Activated CD4-positive, alpha-beta T cell treated with anti-CD3 and anti-CD28 coated beads for 36 hours (primary cell): ENCODE data around the gene CDC42BPB. TPM values are rescaled to one million over a fixed set of nuclear protein-coding genes. Genes with fewer than 3 reads are reported as not detected.

Experiments
- ATAC-seq: fragments of 200-7000 bp; cut with Tn5 transposase; one replicate; pipeline ENCODE4 v1.10.0; 2021; ENCODE audit warnings: mild to moderate bottlenecking, moderate library complexity
- CTCF ChIA-PET: fragments of 350-600 bp; sonication (Branson Sonifier 250); formaldehyde crosslinking; loops from one replicate; lab custom pipeline; 2021; ENCODE audit warnings: antibody characterized with exemption; lab: Charles Lee
- POLR2A ChIA-PET: fragments of 350-600 bp; sonication (Branson Sonifier 250); formaldehyde crosslinking; loops from one replicate; lab custom pipeline; 2021; ENCODE audit warnings: antibody characterized with exemption, inconsistent platforms; lab: Charles Lee
- DNase-seq: peaks from one replicate; pipeline ENCODE4 v3.0.0-alpha.2; 2020
- H3K27ac Mint-ChIP-seq: one replicate; pipeline ENCODE4 v1.8.0; 2021; ENCODE audit warnings: mixed read lengths
- H3K27me3 Mint-ChIP-seq: one replicate; pipeline ENCODE4 v1.8.0; 2021; ENCODE audit warnings: mixed read lengths
- H3K36me3 Mint-ChIP-seq: one replicate; pipeline ENCODE4 v1.8.0; 2021; ENCODE audit warnings: low read depth, mixed read lengths
- H3K4me1 Mint-ChIP-seq: one replicate; pipeline ENCODE4 v1.8.0; 2021; ENCODE audit warnings: mixed read lengths
- H3K4me3 Mint-ChIP-seq: one replicate; pipeline ENCODE4 v1.8.0; 2021; ENCODE audit warnings: mild to moderate bottlenecking, moderate library complexity, mixed read lengths
- H3K9me3 Mint-ChIP-seq: one replicate; pipeline ENCODE4 v1.8.0; 2021; ENCODE audit warnings: low read depth, mixed read lengths
- intact Hi-C, 2 experiments: fragments of 100-400 bp; cut with DNase I in 1 of 2; cut with micrococcal nuclease in 1 of 2; formaldehyde crosslinking; loops; one replicate each; pipeline versions ENCODE4 v1.14.2 to v1.15.1; 2022 to 2024; cut with DNase I, micrococcal nuclease
- total RNA-seq, 2 experiments: library from RNA; stranded (reverse); gene quantifications; one replicate each; pipeline ENCODE4 v1.2.3, GENCODE V29; 2021

CDC42BPB gene
- total RNA-seq, 2 experiments from 2014 or later = 4.0 to 4.4 TPM

DNA sequence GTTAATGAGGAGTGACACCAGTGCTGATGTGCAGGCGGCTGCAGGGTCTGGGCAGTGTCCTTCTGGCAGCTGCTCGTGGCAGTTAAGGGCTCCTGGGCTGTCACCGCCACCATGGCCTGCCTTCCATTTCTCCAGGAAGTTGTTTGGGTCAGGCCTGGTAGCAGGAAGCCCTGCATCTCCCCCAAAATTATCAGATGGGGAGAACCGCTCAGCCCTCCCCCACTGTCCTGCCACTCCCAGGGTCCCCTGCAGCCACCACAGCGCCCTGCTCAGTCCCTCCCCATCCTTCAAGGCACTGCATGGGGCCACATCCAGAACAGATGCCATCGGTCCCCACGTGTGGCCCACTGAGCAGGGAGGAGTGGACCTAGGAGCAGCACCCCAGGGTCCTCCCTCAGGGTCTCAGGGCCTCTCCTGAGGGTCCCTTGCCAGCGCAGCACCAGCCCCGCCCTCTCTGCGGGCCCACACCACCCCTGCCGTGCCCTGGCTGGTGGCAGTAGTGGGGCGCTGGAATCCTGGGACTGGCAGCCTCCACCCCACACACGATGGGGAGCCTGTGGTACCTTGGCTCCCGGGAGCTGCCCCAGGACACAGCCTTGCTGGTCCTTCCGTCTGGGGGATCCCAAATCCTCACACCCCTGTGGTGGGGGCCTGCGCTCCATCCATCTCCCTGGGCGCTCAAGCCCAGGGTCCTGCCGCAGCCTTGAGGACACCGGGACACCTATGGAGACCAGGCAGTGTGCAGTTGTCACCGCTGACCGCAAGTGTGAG is 145.2 kb downstream of the CDC42BPB start:
- H3K27ac Mint-ChIP-seq = no peak overlapping the region
- no peak overlapping the region for H3K4me3 Mint-ChIP-seq
- DNase-seq (no peak), ATAC-seq (no peak)
- CTCF ChIA-PET = no interaction called here
- peaks cover 8% of the 10 kb centered on the region for H3K36me3 Mint-ChIP-seq
- intact Hi-C loops = no loop called here
- H3K27me3 Mint-ChIP-seq = no peaks in the 10 kb centered on the region
- H3K4me1 Mint-ChIP-seq = no peaks in the 10 kb centered on the region
- H3K9me3 Mint-ChIP-seq = no peaks in the 10 kb centered on the region
- POLR2A ChIA-PET = interaction anchor here (0.6 kb wide), 1 partner anchor 9 kb away, joined by 3 read pairs; no protein-coding TSS in a partner anchor

DNA sequence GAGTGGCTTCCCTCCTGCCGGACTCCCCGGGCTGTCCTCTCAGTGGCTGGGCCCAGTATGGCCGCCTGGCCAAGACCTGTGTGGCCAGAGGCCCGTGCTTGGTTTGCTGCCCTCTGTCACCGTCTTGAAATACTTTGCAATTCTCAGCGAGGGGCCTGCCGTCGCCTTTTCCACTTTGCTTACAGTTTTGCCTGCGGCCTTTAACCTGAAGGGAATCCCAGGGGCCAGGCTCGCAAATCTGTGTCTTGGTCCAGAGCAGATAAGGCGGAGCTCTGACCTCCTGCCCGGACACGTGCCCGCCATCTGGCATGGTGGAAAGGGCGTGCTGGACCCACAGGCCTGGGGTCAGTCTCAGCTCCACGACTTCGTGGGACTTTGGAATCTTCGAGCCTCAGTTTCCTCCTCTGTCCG is 145.8 kb downstream of the CDC42BPB start:
- ATAC-seq (no peak), DNase-seq (no peak)
- intact Hi-C loops = no loop called here
- Mint-ChIP-seq H3K9me3 (no peaks in the 10 kb centered on the region), H3K4me1 (no peaks in the 10 kb centered on the region), H3K36me3 (peaks cover 11% of the 10 kb centered on the region), H3K27ac (no peak overlapping the region), H3K4me3 (no peak overlapping the region), H3K27me3 (no peaks in the 10 kb centered on the region)
- ChIA-PET POLR2A (no interaction called here), CTCF (no interaction called here)

DNA sequence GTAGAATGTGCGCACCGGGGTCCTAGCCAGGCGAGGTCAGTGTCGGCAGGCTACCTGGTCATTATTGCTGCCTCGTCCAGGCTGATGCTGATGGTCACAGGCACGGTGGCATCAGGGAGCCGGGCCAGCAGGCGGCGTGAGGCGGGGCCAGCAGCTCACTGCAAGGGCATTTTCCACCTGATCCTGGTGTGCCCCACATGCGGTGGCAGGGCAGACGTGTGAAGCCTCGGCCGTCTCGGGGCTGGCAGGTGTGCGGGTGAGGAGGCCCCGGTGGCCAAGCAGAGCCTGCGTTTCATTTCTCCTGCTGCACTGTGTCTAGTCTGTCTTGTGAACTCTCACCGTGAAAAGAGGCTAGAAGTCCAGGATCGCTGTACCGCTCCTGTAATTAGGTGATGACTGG is 146.9 kb downstream of the CDC42BPB start:
- no peak for ATAC-seq
- Mint-ChIP-seq H3K9me3 (no peaks in the 10 kb centered on the region), H3K27me3 (no peaks in the 10 kb centered on the region), H3K4me3 (no peak overlapping the region), H3K27ac (no peak overlapping the region), H3K4me1 (no peaks in the 10 kb centered on the region), H3K36me3 (peaks cover 18% of the 10 kb centered on the region)
- CTCF ChIA-PET = interaction anchor here (1.0 kb wide), 1 partner anchor 15 kb away, joined by 3 read pairs; no protein-coding TSS in a partner anchor
- DNase-seq = no peak
- intact Hi-C loops = no loop called here
- POLR2A ChIA-PET = interaction anchor here (0.7 kb wide), 1 partner anchor 198 kb away, joined by 3 read pairs; no protein-coding TSS in a partner anchor

DNA sequence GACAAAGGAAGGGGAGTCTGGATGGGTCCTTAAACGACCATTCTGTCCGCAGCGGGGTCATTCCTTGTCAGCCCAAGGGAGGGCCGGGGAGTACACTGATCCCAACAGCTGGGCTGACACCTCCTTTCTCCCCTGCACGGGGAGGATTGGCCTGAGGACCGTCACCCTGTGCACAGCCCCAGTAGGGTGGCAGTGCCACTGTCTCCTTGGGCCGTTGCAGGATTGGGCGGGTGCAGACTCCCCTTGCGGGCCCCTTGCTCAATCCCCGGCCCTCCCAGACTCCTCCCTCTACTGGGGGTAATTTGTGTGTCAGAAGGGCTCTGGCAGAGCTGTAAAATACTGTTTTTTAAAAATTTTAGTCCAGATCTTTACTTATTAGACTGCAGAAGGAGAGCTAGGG is 147.4 kb downstream of the CDC42BPB start:
- POLR2A ChIA-PET = interaction anchor here (0.7 kb wide), 1 partner anchor 199 kb away, joined by 3 read pairs; no protein-coding TSS in a partner anchor
- DNase-seq (no peak), ATAC-seq (no peak)
- intact Hi-C loops = no loop called here
- Mint-ChIP-seq H3K4me3 (no peak overlapping the region), H3K4me1 (no peaks in the 10 kb centered on the region), H3K27ac (no peak overlapping the region), H3K9me3 (no peaks in the 10 kb centered on the region), H3K36me3 (peaks cover 22% of the 10 kb centered on the region), H3K27me3 (no peaks in the 10 kb centered on the region)
- CTCF ChIA-PET = interaction anchor here (0.6 kb wide), 1 partner anchor 881 kb away, joined by 3 read pairs; no protein-coding TSS in a partner anchor

DNA sequence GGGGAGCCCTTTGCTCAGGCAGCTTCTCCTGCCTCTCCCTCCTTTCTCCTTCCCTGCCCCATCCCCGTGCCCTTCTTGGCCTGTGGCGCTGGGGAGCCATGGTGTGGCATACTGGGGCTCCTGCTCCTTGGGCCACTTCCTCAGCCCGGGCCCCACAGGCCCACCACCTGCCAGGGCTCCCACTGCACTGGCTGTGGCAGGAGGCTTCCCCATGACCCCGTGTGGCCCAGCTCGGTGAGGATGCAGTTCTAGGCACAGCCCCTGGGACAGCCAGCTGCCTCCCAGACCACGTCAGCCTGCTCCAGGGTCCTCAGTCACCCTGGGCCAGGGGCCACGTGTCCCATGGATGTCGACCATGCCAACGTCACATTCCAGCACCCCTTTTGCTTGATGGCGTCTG is 147.9 kb downstream of the CDC42BPB start:
- H3K4me3 Mint-ChIP-seq = no peak overlapping the region
- H3K36me3 Mint-ChIP-seq = peaks cover 22% of the 10 kb centered on the region
- CTCF ChIA-PET = interaction anchor here (0.6 kb wide), 1 partner anchor 882 kb away, joined by 3 read pairs; no protein-coding TSS in a partner anchor
- H3K27ac Mint-ChIP-seq = no peak overlapping the region
- no peak for DNase-seq
- intact Hi-C loops = no loop called here
- ATAC-seq = no peak
- no peaks in the 10 kb centered on the region for H3K4me1 Mint-ChIP-seq
- POLR2A ChIA-PET = no interaction called here
- no peaks in the 10 kb centered on the region for H3K9me3 Mint-ChIP-seq
- H3K27me3 Mint-ChIP-seq = no peaks in the 10 kb centered on the region

DNA sequence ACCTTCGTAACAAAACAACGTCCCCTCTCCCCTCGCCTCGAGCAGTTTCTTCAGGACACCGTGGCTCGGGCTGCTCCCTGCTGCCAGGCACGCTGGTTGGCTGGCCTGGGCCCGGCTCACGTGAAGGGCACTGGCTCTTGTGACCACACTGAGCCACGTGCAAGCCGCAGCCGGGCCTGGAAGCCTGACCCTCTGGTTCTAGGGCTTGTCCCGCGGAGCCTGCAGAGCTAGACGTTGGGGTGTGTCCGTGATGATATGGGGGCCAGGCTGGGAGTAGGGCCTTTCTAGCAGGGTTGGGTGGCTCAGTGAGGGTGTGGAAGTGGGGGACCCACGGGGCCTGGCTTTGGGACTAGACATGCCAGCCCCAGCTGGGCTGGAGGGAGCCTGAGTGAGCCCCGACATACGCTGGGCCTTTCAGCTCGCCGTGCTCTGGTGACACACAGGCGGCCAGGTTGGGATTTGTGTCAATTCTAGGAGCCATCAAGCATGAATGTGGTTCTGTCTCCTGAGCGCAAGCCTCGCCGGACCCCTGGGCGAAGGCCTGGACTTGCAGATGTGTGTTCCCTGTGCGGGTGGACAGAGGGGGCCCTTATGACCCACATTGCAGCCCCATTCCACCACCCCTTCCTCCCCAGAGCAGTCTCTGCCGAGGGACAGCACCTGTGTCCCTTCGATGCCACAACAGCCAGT is 148.4 kb downstream of the CDC42BPB start:
- Mint-ChIP-seq H3K36me3 (peaks cover 23% of the 10 kb centered on the region), H3K9me3 (no peaks in the 10 kb centered on the region), H3K27me3 (no peaks in the 10 kb centered on the region), H3K4me1 (no peaks in the 10 kb centered on the region), H3K27ac (no peak overlapping the region), H3K4me3 (no peak overlapping the region)
- DNase-seq (no peak), ATAC-seq (no peak)
- intact Hi-C loops = no loop called here
- ChIA-PET CTCF (no interaction called here), POLR2A (no interaction called here)

DNA sequence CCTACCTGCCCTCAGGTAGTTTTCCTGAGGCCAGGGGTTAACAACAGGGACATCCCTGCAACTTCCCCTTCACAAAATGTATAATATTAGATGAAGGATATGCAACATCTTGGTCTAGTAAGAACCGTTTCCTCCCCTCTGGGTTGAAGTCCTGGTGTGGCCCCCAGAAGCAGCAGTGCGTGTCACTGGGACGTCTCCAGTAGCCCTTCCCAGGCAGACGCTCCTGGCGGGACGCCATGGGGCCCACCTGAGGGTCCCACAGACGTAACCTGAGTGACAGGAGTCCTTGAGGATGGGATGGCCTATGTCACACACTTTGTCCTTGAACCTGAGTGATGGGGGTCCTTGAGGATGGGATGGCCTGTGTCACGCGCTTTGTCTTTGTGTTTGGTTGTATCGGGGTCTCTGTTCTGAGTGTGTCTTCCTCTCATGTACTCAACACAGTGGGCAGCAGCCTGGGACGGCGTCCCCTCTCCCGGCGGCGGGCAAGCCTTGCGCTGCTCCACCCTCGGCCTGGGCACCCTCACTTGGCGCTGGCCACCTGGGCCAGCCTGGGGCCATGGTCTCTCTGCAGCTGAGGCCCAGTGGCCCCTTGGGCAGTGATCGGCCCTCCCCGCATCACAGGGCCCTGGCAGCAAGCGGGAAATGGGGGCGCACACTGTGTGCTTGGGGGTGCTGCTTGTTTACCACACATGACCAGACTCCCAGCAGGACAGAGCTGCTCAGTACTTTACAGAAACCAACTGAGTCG is 149.2 kb downstream of the CDC42BPB start:
- Mint-ChIP-seq H3K27ac (no peak overlapping the region), H3K9me3 (no peaks in the 10 kb centered on the region), H3K4me3 (no peak overlapping the region), H3K4me1 (no peaks in the 10 kb centered on the region), H3K36me3 (peaks cover 30% of the 10 kb centered on the region), H3K27me3 (no peaks in the 10 kb centered on the region)
- intact Hi-C loops = no loop called here
- DNase-seq = no peak
- ChIA-PET POLR2A (no interaction called here), CTCF (no interaction called here)
- no peak for ATAC-seq

DNA sequence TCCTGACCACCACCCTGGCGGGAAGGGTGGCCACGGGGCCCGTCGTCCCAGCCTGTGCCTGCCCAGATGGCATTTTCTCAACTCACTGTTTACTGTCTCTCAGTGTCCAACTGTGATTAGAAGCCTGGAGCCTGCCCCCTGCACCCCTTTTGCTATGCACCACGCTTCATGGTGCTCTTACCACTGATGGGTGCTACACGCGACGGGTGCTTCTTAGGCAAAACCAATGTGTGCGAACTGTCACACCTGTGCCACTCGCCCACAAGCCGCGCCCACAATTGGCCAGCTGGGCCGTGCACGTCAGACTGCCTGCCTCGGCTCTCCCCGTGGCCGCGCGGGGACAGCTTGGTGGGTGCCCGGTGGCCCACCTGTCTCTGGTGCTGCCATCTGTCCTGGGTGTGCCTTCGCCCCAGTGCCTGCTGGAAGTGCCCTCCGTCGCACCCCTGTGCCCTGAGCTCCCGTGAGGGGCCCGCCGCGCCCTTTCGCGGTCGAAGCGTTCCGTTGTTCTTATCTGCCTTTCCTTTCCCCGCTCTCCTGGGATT is 150.0 kb downstream of the CDC42BPB start:
- no peak for ATAC-seq
- intact Hi-C loops = no loop called here
- DNase-seq = no peak
- no peaks in the 10 kb centered on the region for H3K27me3 Mint-ChIP-seq
- no peaks in the 10 kb centered on the region for H3K4me1 Mint-ChIP-seq
- peaks cover 37% of the 10 kb centered on the region for H3K36me3 Mint-ChIP-seq
- POLR2A ChIA-PET = no interaction called here
- H3K9me3 Mint-ChIP-seq = no peaks in the 10 kb centered on the region
- H3K4me3 Mint-ChIP-seq = no peak overlapping the region
- CTCF ChIA-PET = no interaction called here
- H3K27ac Mint-ChIP-seq = no peak overlapping the region

DNA sequence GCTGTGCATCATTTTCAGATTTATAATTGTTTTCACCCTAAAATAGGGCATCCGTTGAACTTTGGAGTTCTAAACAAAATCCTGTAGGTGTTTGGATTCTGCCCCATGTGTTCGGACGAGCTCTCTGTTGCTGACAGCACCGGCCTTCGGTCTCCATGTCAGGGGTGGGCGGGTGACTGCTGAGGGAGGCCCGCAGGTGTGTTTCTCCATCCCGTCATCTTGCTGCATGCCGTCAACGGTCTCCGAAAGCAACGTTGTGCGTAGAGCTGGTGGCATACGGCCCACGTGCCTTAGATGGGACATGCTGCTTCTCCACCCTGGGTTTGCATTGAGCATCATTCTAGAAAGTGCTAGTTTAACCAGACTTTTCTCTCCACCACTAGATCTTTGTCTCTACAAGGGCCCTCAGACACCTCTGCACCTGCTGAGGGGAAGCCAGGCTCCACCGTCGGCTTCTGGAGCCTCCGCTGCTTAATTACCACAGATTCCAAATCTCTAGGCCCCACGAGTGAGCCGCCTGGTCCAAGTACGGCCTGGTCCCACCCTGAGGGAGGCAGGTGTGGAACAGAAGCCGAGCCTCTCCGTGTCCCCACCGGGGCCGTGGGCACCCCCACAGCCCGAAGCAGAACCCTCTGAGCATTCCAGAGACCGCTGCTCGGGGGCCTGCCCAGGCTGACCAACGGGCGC is 150.6 kb downstream of the CDC42BPB start:
- DNase-seq (no peak), ATAC-seq (no peak)
- POLR2A ChIA-PET = no interaction called here
- Mint-ChIP-seq H3K36me3 (peaks cover 39% of the 10 kb centered on the region), H3K4me3 (no peak overlapping the region), H3K9me3 (no peaks in the 10 kb centered on the region), H3K4me1 (no peaks in the 10 kb centered on the region), H3K27me3 (no peaks in the 10 kb centered on the region), H3K27ac (no peak overlapping the region)
- intact Hi-C loops = no loop called here
- CTCF ChIA-PET = interaction anchor here (0.7 kb wide), 1 partner anchor 14 kb away, joined by 3 read pairs; no protein-coding TSS in a partner anchor

DNA sequence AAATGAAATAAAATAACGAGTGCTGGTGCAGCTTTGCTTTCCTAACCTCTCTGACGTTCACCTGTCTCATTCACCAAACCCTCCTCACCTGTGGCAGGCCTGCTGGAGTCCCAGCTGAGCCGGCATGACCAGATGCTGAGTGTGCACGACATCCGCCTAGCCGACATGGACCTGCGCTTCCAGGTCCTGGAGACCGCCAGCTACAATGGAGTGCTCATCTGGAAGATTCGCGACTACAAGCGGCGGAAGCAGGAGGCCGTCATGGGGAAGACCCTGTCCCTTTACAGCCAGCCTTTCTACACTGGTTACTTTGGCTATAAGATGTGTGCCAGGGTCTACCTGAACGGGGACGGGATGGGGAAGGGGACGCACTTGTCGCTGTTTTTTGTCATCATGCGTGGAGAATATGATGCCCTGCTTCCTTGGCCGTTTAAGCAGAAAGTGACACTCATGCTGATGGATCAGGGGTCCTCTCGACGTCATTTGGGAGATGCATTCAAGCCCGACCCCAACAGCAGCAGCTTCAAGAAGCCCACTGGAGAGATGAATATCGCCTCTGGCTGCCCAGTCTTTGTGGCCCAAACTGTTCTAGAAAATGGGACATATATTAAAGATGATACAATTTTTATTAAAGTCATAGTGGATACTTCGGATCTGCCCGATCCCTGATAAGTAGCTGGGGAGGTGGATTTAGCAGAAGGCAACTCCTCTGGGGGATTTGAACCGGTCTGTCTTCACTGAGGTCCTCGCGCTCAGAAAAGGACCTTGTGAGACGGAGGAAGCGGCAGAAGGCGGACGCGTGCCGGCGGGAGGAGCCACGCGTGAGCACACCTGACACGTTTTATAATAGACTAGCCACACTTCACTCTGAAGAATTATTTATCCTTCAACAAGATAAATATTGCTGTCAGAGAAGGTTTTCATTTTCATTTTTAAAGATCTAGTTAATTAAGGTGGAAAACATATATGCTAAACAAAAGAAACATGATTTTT is 151.9 kb downstream of the CDC42BPB start:
- Mint-ChIP-seq H3K9me3 (no peaks in the 10 kb centered on the region), H3K27me3 (no peaks in the 10 kb centered on the region), H3K36me3 (peaks cover 44% of the 10 kb centered on the region), H3K4me1 (peaks cover 10% of the 10 kb centered on the region), H3K27ac (no peak overlapping the region), H3K4me3 (no peak overlapping the region)
- intact Hi-C loops = no loop called here
- DNase-seq (no peak), ATAC-seq (no peak)
- ChIA-PET POLR2A (no interaction called here), CTCF (no interaction called here)
